Measurements from ENCODE around the gene HNRNPA0.

The HNRNPA0 gene

GRCh38 chr5:137727623-137728022 lies 26.5 kb downstream of the HNRNPA0 start:
- H3K4me3 ChIP-seq (ENCODE audit: low read depth, low read length) = no peak overlapping the region
- DNase-seq (ENCODE audit: low read depth, low spot score) = no peak
- CTCF ChIA-PET = interaction anchor here (1.0 to 3.3 kb wide), 6 partner anchors 14 to 98 kb away, joined by 3 to 22 read pairs (median 8); no protein-coding TSS in a partner anchor
- TF ChIP-seq CTCF (IDR thresholded peaks at IDR 0.05; ENCODE audit: insufficient read depth, low read length, missing control alignments) = no peak
- POLR2A ChIA-PET = no interaction called here

GRCh38 chr5:137724251-137724650 lies 29.9 kb downstream of the HNRNPA0 start:
- DNase-seq (ENCODE audit: low read depth, low spot score) = no peak
- CTCF ChIA-PET = no interaction called here
- no peak overlapping the region for H3K4me3 ChIP-seq (ENCODE audit: low read depth, low read length)
- POLR2A ChIA-PET = no interaction called here
- TF ChIP-seq CTCF (IDR thresholded peaks at IDR 0.05; ENCODE audit: insufficient read depth, low read length, missing control alignments) = no peak

- POLR2A ChIA-PET = no interaction called here
- no peak overlapping the region for H3K4me3 ChIP-seq (ENCODE audit: low read depth, low read length)
- DNase-seq (ENCODE audit: low read depth, low spot score) = no peak
- CTCF ChIA-PET = interaction anchor here (1.3 to 2.2 kb wide), 3 partner anchors 12 to 89 kb away, joined by 3 to 9 read pairs (median 4); no protein-coding TSS in a partner anchor
- TF ChIP-seq CTCF (IDR thresholded peaks at IDR 0.05; ENCODE audit: insufficient read depth, low read length, missing control alignments) = no peak
Measured at GRCh38 chr5:137718611-137719010, 35.6 kb downstream of the HNRNPA0 start.

- H3K4me3 ChIP-seq (ENCODE audit: low read depth, low read length) = no peak overlapping the region
- CTCF ChIA-PET = no interaction called here
- no peak for DNase-seq (ENCODE audit: low read depth, low spot score)
- TF ChIP-seq CTCF (IDR thresholded peaks at IDR 0.05; ENCODE audit: insufficient read depth, low read length, missing control alignments) = no peak
- POLR2A ChIA-PET = no interaction called here
Measured at GRCh38 chr5:137716337-137716736, 37.8 kb downstream of the HNRNPA0 start.

- ChIA-PET POLR2A (no interaction called here), CTCF (interaction anchor here (0.9 kb wide), 1 partner anchor 25 kb away, joined by 3 read pairs; no protein-coding TSS in a partner anchor)
- TF ChIP-seq CTCF (IDR thresholded peaks at IDR 0.05; ENCODE audit: insufficient read depth, low read length, missing control alignments) = no peak
- DNase-seq (ENCODE audit: low read depth, low spot score) = no peak
- H3K4me3 ChIP-seq (ENCODE audit: low read depth, low read length) = no peak overlapping the region
Measured at GRCh38 chr5:137715456-137715855, 38.7 kb downstream of the HNRNPA0 start.

GRCh38 chr5:137714946-137715345 lies 39.2 kb downstream of the HNRNPA0 start:
- CTCF ChIA-PET = interaction anchor here (0.9 kb wide), 1 partner anchor 26 kb away, joined by 3 read pairs; no protein-coding TSS in a partner anchor
- no peak for DNase-seq (ENCODE audit: low read depth, low spot score)
- POLR2A ChIA-PET = no interaction called here

More at GRCh38 chr5:137714946-137715345, 39.2 kb downstream of the HNRNPA0 start:
- TF ChIP-seq CTCF (IDR thresholded peaks at IDR 0.05; ENCODE audit: insufficient read depth, low read length, missing control alignments) = no peak
- H3K4me3 ChIP-seq (ENCODE audit: low read depth, low read length) = no peak overlapping the region

All from AG04449 (cell line).